Regular cardiac myocyte (primary cell): ENCODE measurements around the gene NPNT. TPM values are rescaled to one million over a fixed set of nuclear protein-coding genes. Genes with fewer than 3 reads are reported as not detected.

Experiments
- total RNA-seq: library from RNA; depleted of rRNA; stranded (reverse); fragments of >200 nt; gene quantifications from 2 replicates; pipeline ENCODE4 v1.2.3, GENCODE V29; 2014

The NPNT gene
- 0.56 TPM in 1 of 2 replicates, not detected in the other for total RNA-seq

GRCh38 chr4:105894660-105895582 lies at the start of gene NPNT:
Gene NPNT (plus strand): TSS chr4:105895471. CDS start chr4:105895653, 182 bp downstream.

Other genes starting within 250 kb of the NPNT start
- 16.9 and 20.9 TPM in 2 replicates for gene INTS12, start 186.8 kb upstream of the NPNT start, total RNA-seq
- gene GSTCD, start 186.7 kb upstream of the NPNT start, total RNA-seq, result 16.6 and 23.2 TPM in 2 replicates